GM19193 (cell line): Measurements from ENCODE around the gene CAPN14.

Experiments used
- POLR2A ChIP-seq: IDR thresholded peaks from 4 replicates; pipeline ENCODE4 v1.6.1; 2011; ENCODE audit not compliant: insufficient read depth, insufficient read length; ENCODE audit errors: extremely low read depth

The CAPN14 gene

DNA sequence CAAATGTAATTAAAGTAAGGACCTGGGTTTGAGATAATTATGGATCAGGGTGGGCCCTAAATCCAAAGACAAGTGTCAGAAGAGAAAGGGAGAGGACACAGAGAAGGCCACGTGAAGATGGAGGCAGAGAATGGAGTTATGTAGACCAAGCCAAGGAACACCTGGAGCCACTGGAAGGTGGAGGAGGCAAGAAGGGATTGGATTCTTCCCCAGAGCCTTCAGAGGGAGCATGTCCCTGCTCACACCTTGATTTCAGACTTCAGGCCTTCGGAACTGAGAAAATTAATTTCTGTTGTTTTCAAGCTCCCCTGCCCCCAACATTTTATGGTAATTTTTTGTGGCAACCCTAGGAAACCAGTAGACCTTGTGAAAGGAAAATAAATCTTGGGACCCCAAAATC, 19.6 kb downstream of the CAPN14 start:
- no peak for TF ChIP-seq POLR2A

GRCh38 chr2:31197166-31197565, 20.1 kb downstream of the CAPN14 start:
- no peak for TF ChIP-seq POLR2A

GRCh38 chr2:31196622-31197021, 20.7 kb downstream of the CAPN14 start:
- TF ChIP-seq POLR2A, result no peak

GRCh38 chr2:31193806-31194205, 23.5 kb downstream of the CAPN14 start:
- no peak for TF ChIP-seq POLR2A

GRCh38 chr2:31192851-31193392, 24.4 kb downstream of the CAPN14 start:
- TF ChIP-seq POLR2A, result no peak

DNA sequence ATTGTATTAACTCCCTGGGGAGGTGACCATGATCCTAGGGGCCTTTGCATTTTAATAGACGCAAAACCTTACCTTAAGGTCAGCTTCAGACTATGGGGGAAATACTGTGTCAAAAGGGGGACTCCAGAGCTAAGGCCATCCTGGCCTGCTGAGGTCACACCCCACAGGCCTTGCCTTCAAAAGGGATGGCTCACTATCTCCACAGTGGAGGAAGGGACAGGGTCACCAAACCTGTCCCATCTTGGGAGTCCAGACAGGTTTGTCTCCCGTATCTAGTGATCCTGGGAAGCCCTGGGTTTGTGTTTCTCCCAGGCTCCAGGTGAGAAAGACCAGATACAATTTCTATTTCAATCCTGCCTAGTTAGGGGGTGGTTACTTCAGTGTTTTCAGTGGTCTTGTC, 24.9 kb downstream of the CAPN14 start:
- no peak for TF ChIP-seq POLR2A

DNA sequence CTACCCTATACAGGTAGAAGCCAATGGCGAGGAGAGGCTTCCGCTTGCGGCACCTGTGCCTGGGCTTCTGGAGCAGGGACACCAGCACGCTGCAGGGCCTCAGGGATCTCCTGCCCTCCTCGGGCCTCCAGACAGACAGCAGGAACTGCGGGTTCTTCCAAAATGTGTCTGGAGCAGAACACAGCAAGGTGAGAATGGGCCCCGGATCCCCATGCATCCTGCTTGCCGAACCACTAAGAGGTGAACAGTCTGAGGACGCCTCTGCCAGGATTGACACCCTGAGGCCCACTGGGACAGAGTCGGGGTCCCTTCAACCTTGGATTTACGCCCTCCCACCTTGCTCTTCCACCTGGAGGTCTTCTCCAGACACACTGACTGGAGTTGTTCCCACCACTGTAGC, 25.4 kb downstream of the CAPN14 start:
- TF ChIP-seq POLR2A, result no peak

DNA sequence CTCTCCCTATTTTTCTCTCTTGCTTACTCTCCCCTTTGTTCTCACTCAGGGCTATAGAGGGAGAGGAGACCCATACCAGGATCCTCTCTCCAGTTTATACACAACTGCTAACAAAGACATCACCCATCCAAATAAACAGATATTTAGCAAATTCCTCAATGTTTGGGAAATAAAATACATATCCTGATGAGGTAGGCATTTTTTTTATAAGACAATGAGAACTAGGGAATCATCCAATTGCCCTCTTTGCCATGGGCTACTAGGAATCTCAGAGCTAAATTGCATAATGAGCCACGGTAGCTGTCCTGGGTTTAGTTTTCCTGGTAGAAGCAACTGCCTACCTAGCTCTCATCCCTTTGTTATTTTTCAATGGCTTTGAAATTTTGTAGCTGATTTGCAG, 27.1 kb downstream of the CAPN14 start:
- no peak for TF ChIP-seq POLR2A

- TF ChIP-seq POLR2A, result no peak
Observed at GRCh38 chr2:31189141-31189540, 28.2 kb downstream of the CAPN14 start.

DNA sequence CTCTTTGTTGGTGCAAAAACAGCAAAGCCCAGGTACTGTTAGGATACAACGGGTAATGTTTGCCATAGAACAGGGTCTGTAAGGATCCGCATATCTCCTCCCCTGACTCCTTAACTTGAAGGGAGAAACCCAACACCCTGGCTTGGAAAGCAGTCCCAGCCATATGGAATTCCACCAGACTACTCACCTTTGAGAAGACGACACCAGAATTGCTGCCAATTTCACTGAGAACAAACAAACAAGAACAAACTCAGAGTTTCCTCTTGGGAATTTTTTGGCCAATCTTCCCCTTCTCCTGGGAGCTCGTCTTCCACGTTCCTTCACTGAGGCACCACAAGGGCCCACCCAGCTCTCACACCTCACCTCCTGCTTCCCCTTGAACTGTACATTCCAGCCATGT, 29.2 kb downstream of the CAPN14 start:
- TF ChIP-seq POLR2A, result no peak

- no peak for TF ChIP-seq POLR2A
Observed at GRCh38 chr2:31187166-31187565, 30.1 kb downstream of the CAPN14 start.

- no peak for TF ChIP-seq POLR2A
Observed at GRCh38 chr2:31176742-31177141, 40.6 kb downstream of the CAPN14 start.

GRCh38 chr2:31171142-31171541, 46.2 kb downstream of the CAPN14 start:
- TF ChIP-seq POLR2A, result no peak

GRCh38 chr2:31170071-31170698, 47.1 kb downstream of the CAPN14 start:
- no peak for TF ChIP-seq POLR2A

- no peak for TF ChIP-seq POLR2A
Observed at GRCh38 chr2:31168291-31168690, 49.0 kb downstream of the CAPN14 start.

DNA sequence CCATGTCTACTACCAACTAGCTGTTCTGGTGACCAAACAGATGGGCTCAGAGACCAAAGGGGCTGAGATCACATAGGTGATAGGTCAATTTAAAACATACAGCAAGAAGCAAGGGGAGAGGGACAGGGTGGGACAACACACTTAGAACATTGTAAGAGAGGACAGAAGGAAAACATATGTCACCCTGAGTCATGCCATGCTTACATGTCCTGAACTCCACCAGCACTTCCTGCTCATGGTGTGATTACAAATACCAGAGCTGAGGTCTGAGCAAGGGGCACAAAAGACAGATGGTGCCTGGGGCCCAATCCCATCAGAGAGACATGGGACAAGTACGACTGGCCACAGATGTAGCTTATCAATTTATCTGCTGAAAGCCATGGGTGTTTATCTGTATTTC, 50.4 kb downstream of the CAPN14 start:
- no peak for TF ChIP-seq POLR2A
